HG03575 (cell line): ENCODE measurements around the gene ATXN7L2.

Experiments
- ATAC-seq: cut with Tn5 transposase; IDR thresholded peaks from one replicate; pipeline ENCODE4 v1.9.1; 2021; ENCODE audit not compliant: unreplicated experiment, insufficient number of reproducible peaks, low FRiP score; ENCODE audit errors: extremely low read depth

ATXN7L2 gene

DNA sequence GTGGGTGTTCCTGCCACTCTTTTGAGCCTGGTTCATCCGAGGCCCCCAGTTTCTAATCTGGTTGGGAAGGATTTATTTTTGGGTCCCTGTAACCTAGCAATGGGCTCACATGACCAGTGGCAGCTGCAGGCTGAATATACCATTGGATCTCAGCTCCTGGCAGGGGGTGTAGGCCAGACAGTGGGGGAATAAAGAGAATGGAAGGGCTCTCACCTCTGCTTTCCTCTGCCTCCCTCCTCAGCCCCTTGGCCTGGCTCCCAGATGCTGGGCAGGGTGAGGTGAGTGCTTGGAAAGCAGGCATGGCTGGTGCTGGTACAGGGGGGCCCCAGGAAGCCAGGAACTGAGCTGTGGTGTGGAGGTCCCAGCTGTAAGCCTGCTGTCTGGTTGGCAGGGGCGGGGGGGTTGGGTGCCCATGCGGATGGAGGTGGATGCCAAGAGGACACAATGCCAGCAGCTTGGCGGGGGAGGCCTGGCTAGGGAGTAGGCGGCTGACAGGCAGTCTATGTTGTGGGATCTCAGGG, 52.3 kb downstream of the ATXN7L2 start:
- ATAC-seq = no peak

- no peak for ATAC-seq
These were observed 53.9 kb downstream of the ATXN7L2 start for GRCh38 chr1:109537450-109538178.

- ATAC-seq = no peak
These were observed 55.3 kb downstream of the ATXN7L2 start for GRCh38 chr1:109538827-109539555.

- no peak for ATAC-seq
These were observed 56.0 kb downstream of the ATXN7L2 start, which contains the start of gene GPR61 for GRCh38 chr1:109539676-109540075. Gene GPR61 (plus strand): TSS chr1:109539872. CDS start chr1:109543023, 3,151 bp downstream.

GRCh38 chr1:109541102-109541501, 57.4 kb downstream of the ATXN7L2 start:
- no peak for ATAC-seq
